GM19395 (cell line): ENCODE data around the gene IP6K3.

Source experiments
- ATAC-seq: cut with Tn5 transposase; IDR thresholded peaks from one replicate; pipeline ENCODE4 v1.9.1; 2021; ENCODE audit warnings: mild to moderate bottlenecking, moderate library complexity; ENCODE audit not compliant: unreplicated experiment

Gene IP6K3

DNA sequence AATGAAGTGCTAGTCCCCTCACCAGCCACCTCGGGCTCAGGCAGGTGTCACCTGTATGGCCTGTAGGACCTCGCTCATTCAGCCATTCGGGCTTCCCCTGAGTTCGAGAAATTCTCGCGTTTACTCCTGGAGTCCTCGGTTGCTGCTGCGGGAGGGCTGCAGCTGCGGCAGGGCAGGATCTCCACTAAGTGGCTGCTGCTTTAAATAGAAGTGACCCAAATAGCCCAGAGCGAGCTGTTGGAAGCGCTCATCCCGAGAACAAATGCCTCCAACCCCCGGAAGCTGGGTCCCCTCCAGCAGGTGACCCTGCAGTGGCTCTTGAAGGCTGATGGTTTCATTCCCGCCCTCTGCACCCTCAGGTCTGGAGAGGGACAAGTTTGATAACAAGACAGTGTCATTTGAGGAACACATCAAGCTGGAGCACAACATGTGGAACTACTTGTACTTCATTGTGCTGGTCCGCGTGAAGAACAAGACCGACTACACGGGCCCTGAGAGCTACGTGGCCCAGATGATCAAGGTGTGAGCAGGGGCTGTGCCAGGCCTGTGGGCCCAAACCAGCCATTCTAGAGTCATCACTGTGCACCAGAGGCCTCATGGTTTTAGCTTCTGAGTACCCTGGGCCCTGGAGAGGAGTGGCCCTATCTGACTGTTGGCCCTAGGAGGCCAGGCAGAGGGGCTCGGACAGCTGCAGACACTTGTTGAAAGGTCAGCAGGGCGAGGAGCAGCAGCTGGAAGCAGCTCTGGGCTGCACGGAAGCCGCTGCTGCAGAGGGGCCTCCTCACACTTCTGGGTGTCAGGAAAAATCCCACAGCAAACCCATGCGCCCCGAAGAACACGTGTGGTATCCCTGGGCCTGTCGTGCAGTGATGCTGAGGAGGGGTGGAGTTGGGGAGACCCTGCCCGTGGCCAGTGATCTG is 53.3 kb downstream of the IP6K3 start:
- ATAC-seq = no peak

DNA sequence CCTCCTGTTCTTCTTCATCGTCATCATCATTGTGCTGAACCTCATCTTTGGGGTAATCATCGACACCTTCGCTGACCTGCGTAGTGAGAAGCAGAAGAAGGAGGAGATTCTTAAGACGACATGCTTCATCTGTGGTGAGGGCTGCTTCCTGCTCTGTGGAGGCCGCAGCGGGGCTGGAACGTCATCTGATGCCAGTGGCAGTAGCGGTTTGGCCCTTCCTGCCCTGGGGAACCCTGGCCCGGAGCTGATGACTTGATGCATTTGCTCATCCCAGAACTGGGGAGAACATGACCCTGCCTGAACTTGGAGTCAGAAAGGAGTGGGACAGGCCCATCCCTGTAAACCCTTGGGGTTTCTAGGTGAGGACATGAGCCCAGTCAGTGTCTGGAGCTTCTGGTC is 53.9 kb downstream of the IP6K3 start:
- no peak for ATAC-seq

DNA sequence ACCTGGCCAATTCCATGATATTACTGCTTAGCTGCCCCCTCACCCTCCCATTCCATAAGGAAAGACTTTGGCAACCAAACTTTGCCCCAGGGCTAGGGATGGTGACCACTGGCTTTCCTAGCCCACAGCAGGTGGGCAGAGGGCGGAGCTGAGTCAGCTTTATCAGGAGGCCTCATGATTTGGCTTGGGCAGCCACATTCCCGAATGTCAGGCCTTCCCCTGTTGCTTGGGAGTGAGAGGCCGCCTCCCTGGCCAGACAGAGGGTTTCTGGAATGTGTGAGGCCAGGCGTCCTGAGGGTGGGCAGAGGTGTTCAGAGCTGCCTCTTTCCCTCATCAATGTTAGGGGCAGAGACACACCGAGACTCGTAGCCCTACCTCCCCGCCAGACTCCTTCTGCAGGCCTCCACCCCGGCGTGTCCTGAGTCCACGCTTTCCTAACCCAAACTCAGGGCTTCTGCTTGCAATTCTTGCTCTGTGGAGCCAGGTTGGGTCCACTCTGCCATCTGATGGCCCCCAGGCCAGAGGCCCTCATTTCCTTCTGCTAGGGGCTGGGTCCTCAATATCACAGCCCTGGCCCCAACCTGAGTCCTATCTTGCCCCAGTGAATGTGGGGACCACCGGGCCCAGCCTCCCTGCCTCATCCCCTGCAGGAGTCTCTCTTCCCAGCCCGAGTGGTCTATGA is 54.5 kb downstream of the IP6K3 start:
- ATAC-seq = no peak

DNA sequence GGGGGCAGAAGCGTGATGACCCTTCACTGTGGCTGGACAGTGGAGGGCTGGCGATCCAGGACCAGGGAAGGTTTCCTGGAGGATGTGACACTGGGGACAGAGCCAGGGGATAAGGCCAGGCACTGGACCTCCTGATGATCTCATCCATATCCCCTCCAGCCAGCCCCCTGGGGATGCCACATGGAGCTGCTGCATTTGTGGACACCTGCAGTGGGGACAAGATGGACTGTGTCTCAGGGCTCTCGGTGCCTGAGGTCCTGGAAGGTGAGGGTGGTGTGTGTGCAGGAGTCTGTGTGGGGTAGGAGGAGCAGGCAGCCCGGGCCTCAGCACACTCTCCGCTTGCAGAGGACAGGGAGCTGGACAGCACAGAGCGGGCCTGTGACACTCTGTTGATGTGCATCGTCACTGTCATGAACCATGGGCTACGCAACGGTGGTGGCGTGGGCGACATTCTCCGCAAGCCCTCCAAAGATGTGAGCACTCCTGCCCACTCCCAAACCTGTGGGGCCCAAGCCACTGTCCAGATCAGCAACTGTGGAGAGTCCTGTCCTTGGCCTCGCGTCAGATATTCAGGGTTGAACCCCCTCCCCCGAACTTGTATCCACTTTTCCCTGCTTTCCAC is 55.1 kb downstream of the IP6K3 start:
- no peak for ATAC-seq

DNA sequence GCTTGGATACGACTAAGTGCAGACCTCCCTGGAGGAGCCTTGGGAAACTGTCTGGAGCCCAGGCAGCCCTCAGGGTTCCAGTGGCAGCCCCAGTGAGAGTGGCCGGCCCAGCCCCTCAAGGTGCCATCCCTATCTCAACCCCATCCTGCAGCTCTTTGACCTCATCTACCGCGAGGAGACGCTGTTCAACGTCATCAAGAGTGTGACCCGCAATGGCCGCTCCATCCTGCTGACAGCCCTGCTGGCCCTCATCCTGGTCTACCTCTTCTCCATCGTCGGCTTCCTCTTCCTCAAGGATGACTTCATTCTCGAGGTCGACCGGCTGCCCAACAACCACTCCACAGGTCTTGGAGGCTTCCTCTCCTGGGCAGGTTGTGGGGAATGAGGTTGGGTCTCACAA is 55.9 kb downstream of the IP6K3 start:
- ATAC-seq = no peak

DNA sequence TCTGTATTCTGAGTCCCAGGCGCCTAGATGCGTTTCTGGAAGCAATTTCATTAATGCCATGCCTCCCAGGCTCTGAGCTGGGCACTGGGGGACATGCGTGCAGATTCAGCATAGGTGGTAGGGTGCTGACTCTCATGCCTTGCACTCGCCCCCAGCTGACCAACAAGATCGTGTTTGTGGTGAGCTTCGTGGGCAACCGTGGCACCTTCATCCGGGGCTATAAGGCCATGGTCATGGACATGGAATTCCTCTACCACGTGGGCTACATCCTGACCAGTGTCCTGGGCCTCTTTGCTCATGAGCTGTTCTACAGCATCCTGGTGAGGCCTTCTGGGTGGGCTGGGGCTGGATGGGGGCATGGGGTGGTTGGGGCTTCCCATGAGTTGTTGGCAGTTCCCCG is 56.8 kb downstream of the IP6K3 start:
- ATAC-seq = no peak

DNA sequence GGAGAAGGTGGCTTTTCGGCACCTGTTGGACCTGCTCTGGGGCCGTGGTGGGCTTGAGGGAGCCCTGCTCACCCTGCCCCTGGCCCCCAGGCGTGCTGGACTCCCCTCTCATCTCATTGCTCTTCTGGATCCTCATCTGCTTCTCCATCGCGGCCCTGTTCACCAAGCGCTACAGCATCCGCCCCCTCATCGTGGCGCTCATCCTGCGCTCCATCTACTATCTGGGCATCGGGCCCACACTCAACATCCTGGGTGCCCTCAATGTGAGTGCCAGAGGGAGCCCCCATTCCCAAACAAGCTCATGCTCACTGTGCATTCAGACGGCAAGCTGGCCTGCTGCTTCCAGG is 57.6 kb downstream of the IP6K3 start:
- ATAC-seq = no peak

DNA sequence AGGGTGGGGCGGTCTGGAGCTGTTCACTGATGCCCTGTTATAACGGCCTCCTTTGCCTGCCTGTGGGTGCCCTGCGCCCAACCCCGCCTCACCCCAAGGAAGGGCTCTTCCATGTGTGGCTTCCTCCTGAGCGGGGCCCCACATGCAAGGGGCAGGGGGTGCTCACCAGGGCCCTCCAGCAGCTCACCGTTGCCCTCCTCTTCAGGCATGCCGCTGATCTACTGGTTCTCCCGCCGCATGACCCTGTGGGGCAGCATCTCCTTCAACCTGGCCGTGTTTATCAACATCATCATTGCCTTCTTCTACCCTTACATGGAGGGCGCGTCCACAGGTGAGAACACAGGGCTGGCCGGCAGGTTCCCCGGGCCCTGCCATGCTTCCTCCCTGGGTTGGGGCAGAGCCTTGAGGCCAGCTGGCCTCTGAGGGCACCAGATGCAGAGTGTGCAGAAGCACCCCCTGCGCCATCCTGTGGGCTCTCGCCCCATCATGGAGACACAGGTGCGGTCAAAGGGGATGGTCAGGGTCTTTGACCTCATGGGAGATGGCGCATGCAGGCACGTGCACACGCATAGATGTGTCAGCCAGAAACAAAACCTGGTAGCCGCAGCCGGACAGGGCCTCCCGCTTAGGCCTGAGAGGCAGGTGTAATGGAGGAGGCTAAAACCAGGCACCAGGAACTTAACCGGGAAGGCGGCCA is 58.1 kb downstream of the IP6K3 start:
- no peak for ATAC-seq

DNA sequence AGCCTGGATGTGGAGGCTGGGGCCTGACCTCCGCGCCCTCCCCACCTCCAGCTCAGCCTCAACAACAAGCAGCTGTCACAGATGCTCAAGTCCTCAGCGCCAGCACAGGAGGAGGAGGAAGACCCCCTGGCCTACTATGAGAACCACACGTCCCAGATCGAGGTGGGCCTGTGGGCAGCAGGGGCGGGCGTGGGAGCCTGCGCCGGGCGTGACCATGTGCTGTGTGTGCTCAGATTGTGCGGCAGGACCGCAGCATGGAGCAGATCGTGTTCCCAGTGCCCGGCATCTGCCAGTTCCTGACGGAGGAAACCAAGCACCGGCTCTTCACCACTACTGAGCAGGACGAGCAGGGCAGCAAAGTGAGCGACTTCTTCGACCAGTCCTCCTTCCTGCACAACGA is 58.7 kb downstream of the IP6K3 start:
- no peak for ATAC-seq

DNA sequence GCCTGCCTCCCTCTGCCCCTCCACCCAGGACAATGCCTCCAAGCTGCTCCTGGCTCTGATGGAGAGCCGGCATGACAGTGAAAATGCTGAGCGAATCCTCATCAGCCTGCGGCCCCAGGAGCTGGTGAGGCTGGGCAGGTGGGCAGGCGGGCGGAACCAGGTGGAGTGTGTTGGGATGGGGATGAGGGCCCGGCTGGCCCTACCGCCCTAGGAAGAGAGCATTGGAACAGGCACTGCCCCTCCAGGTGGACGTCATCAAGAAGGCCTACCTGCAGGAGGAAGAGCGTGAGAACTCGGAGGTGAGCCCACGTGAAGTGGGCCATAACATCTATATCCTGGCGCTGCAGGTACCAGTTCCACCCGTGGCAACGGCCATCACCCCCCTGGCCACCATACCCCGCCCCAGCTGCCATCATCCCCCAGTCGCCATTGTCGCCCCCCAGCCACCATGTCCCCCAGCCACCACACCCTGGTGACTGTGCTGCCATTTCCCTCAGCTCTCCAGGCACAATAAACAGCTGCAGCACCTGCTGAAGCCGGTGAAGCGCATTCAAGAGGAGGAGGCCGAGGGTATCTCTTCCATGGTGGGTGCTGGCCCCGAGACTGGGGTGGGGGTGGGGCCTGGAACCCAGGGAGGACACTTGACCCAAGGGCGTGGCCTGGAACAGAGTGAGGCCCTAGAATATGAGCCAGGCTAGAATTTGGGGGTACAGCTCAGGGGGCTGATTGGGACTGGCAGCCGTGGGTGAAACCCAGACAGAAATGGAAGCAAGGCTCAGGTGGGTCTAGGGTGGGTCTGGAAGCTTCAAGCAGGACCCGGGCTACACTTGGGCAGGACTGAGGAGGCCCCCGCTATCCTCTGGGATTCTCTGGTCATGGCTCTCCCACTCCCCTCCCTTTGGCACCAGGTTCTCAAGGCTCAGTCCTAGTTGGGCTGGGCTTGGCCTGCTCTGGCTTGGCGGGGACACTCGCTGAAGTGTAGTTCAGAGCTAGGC is 59.4 kb downstream of the IP6K3 start:
- no peak for ATAC-seq

DNA sequence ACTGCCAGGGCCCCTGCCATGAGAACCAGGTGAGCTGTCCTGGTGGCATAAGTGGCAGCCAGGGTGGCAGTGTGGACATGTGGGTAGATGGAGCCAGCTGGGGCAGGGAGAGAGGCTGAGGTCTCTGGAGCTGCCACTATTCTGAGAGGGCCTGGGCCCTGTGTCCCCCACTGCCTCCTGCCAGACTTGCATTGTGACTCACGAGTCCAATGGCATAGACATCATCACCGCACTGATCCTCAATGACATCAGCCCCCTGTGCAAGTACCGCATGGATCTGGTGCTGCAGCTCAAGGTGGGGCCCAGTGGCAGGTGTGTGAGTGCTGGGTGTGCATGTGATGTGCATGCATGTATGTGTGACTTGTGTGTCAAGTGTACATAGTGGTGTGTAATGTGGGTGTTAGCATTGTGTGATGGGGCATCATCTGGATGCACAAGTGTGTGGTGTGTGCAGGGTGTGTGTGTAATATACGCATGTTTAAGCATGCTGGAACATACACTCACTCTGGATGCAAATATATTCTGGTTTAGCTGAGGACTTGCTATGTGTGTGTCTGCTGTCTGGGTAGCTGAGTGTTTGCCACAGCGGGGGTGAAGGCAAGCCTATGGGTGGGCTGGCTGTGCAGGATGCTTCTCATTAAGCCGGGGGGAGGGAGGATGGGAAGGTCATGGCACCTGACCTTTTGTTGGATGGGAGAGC is 60.3 kb downstream of the IP6K3 start:
- no peak for ATAC-seq

DNA sequence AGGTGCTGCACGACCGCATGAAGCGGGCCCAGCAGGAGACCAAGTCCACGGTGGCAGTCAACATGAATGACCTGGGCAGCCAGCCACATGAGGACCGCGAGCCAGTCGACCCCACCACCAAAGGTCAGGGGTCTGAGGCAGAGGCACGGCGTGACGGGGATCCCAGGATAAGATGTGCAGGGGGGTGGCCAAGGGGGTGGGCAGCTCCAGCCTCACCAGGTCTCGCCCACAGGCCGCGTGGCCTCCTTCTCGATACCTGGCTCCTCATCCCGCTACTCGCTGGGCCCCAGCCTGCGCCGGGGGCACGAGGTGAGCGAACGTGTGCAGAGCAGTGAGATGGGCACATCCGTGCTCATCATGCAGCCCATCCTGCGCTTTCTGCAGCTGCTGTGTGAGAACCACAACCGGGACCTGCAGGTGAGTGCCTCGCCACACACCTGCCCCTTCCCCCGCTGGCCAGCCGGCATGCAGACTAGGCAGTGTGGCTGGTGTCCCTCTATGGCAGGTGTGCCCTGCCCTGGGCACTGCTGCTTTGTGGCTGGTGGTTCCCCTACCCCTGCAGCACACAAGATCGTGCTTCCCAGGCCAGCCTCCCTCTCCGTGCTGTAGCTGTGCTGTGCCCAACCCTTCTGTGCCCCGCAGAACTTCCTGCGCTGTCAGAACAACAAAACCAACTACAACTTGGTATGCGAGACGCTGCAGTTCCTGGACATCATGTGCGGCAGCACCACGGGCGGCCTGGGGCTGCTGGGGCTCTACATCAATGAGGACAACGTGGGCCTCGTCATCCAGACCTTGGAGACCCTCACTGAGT is 61.1 kb downstream of the IP6K3 start:
- no peak for ATAC-seq

DNA sequence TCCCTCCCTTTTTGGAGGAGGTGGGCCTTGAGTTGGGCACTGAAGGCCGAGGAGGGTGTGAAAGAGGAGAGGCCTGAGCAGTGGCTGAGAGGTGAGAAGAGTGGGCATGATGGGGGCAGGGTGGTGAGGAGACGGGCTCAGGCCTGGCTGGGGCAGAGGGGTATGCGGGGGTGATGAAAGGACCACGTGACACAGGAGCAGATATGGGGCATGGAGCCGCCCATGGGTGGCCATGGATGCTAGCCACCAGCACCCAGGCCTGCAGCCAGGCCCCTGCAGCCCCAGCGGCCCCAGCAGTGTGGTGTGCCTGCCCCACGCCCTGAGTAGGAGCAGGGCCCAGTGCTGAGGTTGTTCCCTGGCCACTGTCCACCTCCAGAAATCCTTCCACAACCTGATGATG is 61.7 kb downstream of the IP6K3 start:
- ATAC-seq = no peak

DNA sequence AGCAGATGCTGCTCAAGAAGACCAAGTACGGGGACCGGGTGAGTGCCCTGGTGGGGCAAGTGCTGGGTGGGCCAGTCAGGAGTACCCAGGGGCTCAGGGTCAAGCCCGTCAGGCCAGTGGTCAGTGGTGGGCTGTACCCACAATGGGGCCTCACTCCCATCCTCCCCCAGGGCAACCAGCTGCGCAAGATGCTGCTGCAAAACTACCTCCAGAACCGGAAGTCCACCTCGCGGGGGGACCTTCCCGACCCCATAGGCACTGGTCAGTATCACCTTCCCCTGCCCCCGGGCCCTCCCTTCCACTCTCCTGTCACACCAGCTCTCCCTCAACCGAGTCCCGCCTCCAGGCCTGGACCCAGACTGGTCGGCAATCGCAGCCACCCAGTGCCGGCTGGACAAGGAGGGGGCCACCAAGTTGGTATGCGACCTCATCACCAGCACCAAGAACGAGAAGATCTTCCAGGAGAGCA is 62.2 kb downstream of the IP6K3 start:
- ATAC-seq = no peak

DNA sequence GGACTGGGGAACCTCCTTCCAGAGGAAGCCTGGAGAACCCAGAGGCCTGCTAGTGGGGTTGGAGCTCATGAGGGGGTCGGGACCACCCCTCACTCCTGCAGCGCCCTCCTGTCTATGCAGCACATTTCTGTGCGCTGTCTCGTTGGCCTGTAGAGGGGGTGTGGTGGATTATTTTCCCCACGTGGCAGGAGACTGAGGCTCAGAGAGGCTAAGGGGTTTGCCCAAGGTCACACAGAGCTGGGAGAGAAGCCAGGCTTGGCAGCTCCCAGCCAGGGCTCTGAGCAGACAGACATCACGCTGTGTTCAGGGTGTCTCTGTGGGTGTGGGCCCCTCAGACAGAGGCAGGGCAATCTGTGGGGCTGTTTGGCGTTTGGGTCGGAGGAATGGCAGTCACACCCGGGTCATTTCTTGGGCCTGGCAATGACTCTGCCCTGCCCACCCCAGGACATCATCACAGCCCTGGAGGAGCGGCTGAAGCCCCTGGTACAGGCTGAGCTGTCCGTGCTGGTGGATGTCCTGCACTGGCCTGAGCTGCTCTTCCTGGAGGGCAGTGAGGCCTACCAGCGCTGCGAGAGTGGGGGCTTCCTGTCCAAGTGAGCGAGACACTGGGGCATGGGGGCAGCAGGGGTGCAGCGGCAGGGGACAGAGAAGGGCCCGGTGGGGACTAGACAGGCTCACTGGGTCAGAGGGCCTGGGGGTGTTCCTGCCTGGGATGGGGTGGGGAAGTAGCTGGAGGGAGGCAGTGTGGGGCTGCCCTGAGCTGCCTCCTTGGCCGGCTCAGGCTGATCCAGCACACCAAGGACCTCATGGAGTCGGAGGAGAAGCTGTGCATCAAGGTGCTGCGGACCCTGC is 62.9 kb downstream of the IP6K3 start:
- no peak for ATAC-seq

DNA sequence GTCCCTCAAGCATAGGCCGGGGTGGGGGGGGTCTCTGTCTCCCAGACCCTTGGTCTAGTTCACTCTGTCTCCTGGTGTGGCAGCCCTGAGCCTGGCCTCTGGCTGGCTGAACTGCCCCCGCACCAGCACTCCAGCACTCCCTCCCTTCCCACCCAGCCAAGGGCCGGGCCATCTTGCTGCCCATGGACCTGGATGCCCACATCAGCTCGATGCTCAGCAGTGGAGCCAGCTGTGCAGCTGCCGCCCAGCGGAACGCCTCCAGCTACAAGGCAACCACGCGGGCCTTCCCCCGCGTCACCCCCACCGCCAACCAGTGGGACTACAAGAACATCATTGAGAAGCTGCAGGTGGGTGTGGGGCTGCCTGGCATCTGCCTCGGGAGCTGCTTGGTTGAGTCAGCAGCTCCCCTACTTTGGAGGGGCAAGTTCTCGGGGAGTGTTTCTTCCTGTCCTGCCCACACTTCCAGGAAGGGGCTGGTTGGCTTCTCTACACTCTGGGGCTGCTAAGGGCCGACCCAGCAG is 63.6 kb downstream of the IP6K3 start:
- ATAC-seq = no peak

DNA sequence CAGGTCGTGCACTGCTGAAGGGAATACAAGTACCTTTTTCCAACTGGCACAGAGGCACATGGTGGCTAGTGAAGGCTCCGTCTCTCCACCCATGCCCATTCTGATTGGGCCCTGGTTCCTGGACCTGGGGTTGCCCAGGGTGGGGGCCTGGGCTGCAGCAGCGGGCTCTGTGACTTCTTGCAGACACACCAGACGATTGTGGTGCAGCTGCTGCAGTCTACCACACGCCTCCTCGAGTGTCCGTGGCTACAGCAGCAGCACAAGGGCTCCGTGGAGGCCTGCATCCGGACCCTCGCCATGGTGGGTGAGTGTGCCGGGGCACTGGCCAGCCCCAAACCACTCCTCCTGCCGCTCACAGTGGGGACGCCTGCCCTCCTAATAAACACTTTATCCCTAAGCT is 64.4 kb downstream of the IP6K3 start:
- ATAC-seq = no peak

DNA sequence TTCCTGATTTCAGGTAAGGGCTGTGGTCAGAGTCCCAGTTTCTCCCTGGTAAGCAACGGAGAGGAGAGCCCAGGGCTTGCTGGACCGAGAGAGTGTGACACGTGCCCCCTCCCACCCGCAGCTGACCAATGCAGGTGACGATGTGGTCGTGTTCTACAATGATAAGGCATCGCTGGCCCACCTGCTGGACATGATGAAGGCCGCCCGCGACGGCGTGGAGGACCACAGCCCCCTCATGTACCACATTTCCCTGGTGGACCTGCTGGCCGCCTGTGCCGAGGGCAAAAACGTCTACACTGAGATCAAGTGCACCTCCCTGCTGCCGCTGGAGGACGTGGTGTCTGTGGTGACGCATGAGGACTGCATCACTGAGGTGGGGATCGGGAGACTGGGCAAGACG is 66.9 kb downstream of the IP6K3 start:
- ATAC-seq = no peak
